Left lung (tissue), 10 donors: Measurements from ENCODE around the gene PA2G4. TPM values are rescaled to one million over a fixed set of nuclear protein-coding genes. Genes with fewer than 3 reads are reported as not detected.
A peak's percentile ranks its signal among the peaks of the same experiment; 100 is the strongest.

Source experiments
- ATAC-seq: fragments of 200-7000 bp; cut with Tn5 transposase; one replicate; pipeline ENCODE4 v1.9.1; 2020; ENCODE audit warnings: moderate library complexity
- DNase-seq, 4 donors: peaks; one replicate each; pipeline ENCODE4 v3.0.0-alpha.2; 2013 to 2020
- H3K27ac ChIP-seq, 2 donors: fragments of 200-600 bp; sonication (generic) in 1 of 2; one replicate each; pipeline versions ENCODE4 v1.5.0 to v1.8.0; 2020 to 2021
- H3K27me3 ChIP-seq, 2 donors: fragments of 200-600 bp; sonication (generic) in 1 of 2; one replicate each; pipeline versions ENCODE4 v1.5.0 to v1.8.0; 2020 to 2021
- H3K36me3 ChIP-seq, 2 donors: fragments of 200-600 bp; sonication (generic) in 1 of 2; one replicate each; pipeline versions ENCODE4 v1.5.0 to v1.8.0; 2020 to 2021
- H3K4me1 ChIP-seq, 2 donors: fragments of 200-600 bp; one replicate each; pipeline ENCODE4 v1.8.0; 2021
- H3K4me3 ChIP-seq, 2 donors: fragments of 200-600 bp; sonication (generic) in 1 of 2; one replicate each; pipeline versions ENCODE4 v1.5.0 to v1.8.0; 2020 to 2021; ENCODE audit warnings: mild to moderate bottlenecking in 1 of 2
- H3K9me3 ChIP-seq, 2 donors: fragments of 200-600 bp; sonication (generic) in 1 of 2; one replicate each; pipeline versions ENCODE4 v1.5.0 to v1.8.0; 2020 to 2021
- CTCF ChIP-seq, 2 donors: fragments of 200-600 bp; sonication (generic) in 1 of 2; IDR thresholded peaks; one replicate each; pipeline versions ENCODE4 v1.5.0 to v1.8.0; 2021; ENCODE audit warnings: antibody characterized with exemption in 2 of 2
- intact Hi-C, 2 donors: fragments of 100-400 bp; cut with DNase I; formaldehyde crosslinking; loops; one replicate each; pipeline versions ENCODE4 v1.11.2 to v1.14.2; 2022
- polyA plus RNA-seq, 6 donors: library from polyadenylated mRNA; unstranded; fragments of 120-200 nt; gene quantifications; one replicate each; pipeline ENCODE4 v1.2.1, GENCODE V29; 2013; ENCODE audit not compliant: insufficient read length in 6 of 6
- total RNA-seq, 2 donors: library from RNA; stranded (reverse); fragmentation: NEBNext Ultra II Directional; extraction: Animal tissue kit (Norgen Biotek cat#: 25700); gene quantifications; one replicate each; pipeline ENCODE4 v1.2.1, GENCODE V29; 2021
- donor health status: DM: no; HTN: yes; CAD: no.
- donor health status: DM: no; HTN: no; CAD: no.

PA2G4 gene
- total and polyA plus RNA-seq, 8 donors: 62.0 to 151 (median 130) TPM

- Histone ChIP-seq H3K27ac (no peak overlapping the region), H3K27me3 (no peaks in the 10 kb centered on the region), H3K36me3 (peaks cover 0 to 29% of the 10 kb centered on the region in 2 donors), H3K4me3 (no peak overlapping the region), H3K4me1 (peaks cover 21 to 55% of the 10 kb centered on the region in 2 donors), H3K9me3 (no peaks in the 10 kb centered on the region)
- intact Hi-C loops: loop anchor here in 1 of 2 donors (5.0 kb wide), 1 partner anchor 66 kb away; the partner anchor contains the start of gene SMARCC2
- DNase-seq (no peak), ATAC-seq (no peak)
- no peak for TF ChIP-seq CTCF (IDR thresholded peaks at IDR 0.05)
Observed at GRCh38 chr12:56121204-56121870, 17.0 kb downstream of the PA2G4 start.

GRCh38 chr12:56122637-56123036 is 18.3 kb downstream of the PA2G4 start:
- Histone ChIP-seq H3K4me3 (no peak overlapping the region), H3K9me3 (no peaks in the 10 kb centered on the region), H3K27ac (no peak overlapping the region), H3K27me3 (no peaks in the 10 kb centered on the region), H3K4me1 (peaks cover 34 to 67% of the 10 kb centered on the region in 2 donors), H3K36me3 (peaks cover 0 to 22% of the 10 kb centered on the region in 2 donors)
- ATAC-seq (no peak), DNase-seq (no peak)
- no peak for TF ChIP-seq CTCF (IDR thresholded peaks at IDR 0.05)
- intact Hi-C loops: loop anchor here in 1 of 2 donors (5.0 kb wide), 1 partner anchor 65 kb away; the partner anchor contains the start of gene SMARCC2

- no peaks in the 10 kb centered on the region for H3K27me3 ChIP-seq
- ATAC-seq (no peak), DNase-seq (no peak)
- H3K9me3 ChIP-seq: no peaks in the 10 kb centered on the region
- intact Hi-C loops: loop anchor here in 1 of 2 donors (5.0 kb wide), 1 partner anchor 63 kb away; the partner anchor contains the start of gene SMARCC2
- peaks cover 28 to 60% of the 10 kb centered on the region in 2 donors for H3K4me1 ChIP-seq
- TF ChIP-seq CTCF (IDR thresholded peaks at IDR 0.05): no peak
- H3K4me3 ChIP-seq: no peak overlapping the region
- peak overlapping the region in 1 of 2 donors; percentile 84 for H3K27ac ChIP-seq
- H3K36me3 ChIP-seq: peaks cover 0 to 21% of the 10 kb centered on the region in 2 donors
Observed at GRCh38 chr12:56124133-56124532, 19.8 kb downstream of the PA2G4 start.

- ATAC-seq: no peak
- H3K36me3 ChIP-seq: peaks cover 0 to 21% of the 10 kb centered on the region in 2 donors
- H3K4me1 ChIP-seq: peaks cover 26 to 63% of the 10 kb centered on the region in 2 donors
- H3K9me3 ChIP-seq: no peaks in the 10 kb centered on the region
- no peak for DNase-seq
- intact Hi-C loops: no loop called here
- H3K27me3 ChIP-seq: no peaks in the 10 kb centered on the region
- TF ChIP-seq CTCF (IDR thresholded peaks at IDR 0.05): no peak
- H3K27ac ChIP-seq: peak overlapping the region; percentile 84 to 88
- H3K4me3 ChIP-seq: peak overlapping the region in 1 of 2 donors; percentile 77
Observed at GRCh38 chr12:56126732-56127239, 22.4 kb downstream of the PA2G4 start.

- ATAC-seq: no peak
- intact Hi-C loops: no loop called here
- TF ChIP-seq CTCF (IDR thresholded peaks at IDR 0.05): no peak
- H3K4me1 ChIP-seq: peaks cover 26 to 59% of the 10 kb centered on the region in 2 donors
- peak overlapping the region; percentile 84 to 88 for H3K27ac ChIP-seq
- peak overlapping the region; percentile 14 to 77 for H3K4me3 ChIP-seq
- no peaks in the 10 kb centered on the region for H3K27me3 ChIP-seq
- H3K9me3 ChIP-seq: no peaks in the 10 kb centered on the region
- no peak for DNase-seq
- peaks cover 0 to 22% of the 10 kb centered on the region in 2 donors for H3K36me3 ChIP-seq
Observed at GRCh38 chr12:56127485-56127887, 23.1 kb downstream of the PA2G4 start.
